Measurements from ENCODE around the gene ITGB1BP1.

ITGB1BP1 gene

DNA sequence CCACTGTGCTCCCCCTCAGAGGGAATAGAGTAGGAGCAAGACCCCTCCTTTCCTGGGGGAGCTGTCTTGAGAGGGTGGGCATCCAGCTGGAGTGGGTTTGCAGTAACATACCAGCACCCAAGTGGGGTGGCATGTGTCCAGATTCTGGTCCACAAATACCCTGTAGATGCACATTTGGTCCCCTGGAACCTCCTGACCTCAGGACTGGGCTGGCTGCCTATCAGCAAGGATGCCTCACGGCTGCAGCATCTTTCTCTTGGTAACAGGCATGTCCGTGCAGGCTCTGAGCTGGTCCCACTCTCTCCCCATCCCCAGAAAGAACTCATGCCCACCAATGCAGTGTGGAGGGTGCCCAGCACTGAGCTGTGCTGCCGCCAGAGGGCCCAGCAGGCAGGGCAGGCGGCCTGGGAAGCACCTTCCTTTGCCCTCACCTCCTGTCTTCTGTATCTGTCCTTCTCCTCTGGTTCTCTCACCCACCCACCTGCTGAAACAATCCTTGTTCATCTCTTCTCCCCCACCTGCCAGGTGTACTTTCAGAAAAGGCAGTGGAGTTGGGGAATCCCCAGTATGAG, 47.4 kb downstream of the ITGB1BP1 start:
- DNase-seq = no peak

DNA sequence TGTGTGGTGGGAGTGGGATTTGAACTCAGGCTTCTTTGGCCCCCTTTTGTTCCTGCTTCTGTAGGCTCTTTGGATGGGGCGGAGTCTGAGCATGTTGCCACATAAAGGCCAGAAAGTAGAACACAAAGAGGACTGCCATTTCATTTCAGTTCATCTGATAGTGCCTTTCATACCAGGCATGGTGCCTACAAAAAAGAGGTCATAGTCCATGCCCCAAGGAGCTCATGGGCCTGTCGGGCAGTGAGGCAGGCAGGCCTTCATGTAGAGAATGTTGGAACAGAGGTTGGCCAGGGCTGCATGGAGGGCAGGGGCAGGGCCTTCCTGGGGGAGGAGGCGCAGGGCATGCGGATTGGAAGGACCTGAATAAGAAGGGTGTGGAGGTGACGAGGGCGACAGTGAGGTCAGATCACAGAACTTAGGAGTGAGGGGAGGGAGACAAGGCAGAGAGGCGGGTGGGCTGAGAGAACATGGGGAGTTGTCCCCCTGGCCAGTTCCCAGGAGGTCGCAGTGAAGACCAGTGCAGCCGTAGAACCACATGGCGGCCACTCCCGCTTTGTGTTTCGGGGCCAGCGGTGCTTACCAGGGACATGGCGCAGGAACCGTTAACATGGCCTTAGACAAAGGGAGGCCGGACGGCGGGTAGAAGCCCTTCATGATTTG, 49.1 kb downstream of the ITGB1BP1 start:
- no peak for DNase-seq

DNA sequence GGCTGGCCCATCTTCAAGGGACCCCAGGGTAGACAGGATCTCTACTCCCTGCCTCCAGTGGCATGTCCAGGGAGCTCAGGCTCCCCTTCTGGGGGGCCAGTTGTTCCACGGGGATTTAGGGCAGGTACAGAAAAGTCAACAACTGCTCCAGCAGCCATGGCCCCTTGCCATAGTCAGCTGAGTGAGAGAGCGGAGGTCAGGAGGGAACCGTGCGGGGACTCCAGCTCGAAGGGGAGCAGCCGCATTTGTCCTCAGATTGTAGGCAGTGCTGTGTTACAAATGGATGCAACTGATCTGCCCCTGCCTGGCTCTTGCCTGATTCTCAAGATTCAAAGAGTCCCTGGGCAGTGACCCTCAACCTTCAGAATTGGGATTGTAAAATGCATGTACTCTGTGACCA, 49.9 kb downstream of the ITGB1BP1 start:
- DNase-seq = no peak

DNA sequence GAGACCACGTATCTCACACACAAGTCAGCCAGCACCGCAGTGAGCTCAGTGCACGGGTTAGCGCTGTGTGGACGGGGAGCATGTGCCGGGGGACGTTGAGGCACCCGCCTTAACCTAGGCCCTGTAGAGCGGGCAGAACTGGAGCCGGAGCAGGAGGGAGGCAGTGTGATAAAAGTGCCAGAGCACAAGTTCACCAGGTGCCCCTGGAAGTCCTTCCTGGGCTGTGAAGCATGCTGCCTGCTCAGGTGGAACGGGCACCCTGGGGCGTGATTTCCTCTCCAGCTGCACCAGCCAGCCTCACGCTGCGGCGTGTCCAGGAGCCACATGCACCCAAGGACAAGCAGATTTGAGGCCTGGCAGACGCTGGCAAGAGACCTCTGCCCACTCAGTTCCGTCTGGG, 50.3 kb downstream of the ITGB1BP1 start:
- DNase-seq = no peak

DNA sequence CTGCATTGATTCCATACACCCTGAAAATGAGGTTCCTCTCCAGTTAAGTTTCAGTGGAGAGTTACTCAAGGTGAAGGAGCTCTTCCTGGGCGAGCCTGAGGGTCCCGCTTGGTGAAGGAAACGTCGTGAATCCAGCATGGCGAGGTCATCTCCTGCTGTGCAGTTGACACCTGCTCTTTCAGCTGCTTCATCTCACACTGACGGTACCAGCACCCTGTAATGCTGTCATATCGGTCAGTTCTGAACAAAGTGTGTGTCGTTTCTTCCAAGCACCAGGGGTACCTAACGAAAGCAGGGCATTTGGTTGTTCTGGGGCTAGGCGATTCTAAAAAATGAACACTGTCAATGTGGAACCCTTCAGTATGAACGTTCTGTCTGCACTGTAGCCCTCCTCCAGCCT, 52.6 kb downstream of the ITGB1BP1 start:
- DNase-seq = no peak

DNA sequence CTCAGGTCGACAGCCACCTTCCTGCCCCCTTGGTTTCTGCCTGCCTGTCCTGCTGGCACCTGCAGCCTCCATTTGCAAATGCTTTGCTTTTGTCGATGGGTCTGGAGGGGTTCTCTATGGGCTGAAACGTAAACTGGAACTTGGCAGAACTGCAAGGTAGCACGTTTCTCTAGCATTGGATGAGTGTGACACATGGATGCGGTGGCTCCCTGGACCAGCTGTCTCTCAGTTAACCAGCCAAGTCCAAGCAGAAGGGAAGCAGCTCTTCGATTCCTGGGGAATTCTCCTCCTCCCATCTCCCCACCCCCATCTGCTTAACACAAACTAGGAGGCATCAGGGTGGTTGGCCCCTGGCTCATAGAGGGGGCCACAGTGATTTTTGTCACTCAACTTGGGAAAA, 57.3 kb downstream of the ITGB1BP1 start:
- no peak for DNase-seq

DNA sequence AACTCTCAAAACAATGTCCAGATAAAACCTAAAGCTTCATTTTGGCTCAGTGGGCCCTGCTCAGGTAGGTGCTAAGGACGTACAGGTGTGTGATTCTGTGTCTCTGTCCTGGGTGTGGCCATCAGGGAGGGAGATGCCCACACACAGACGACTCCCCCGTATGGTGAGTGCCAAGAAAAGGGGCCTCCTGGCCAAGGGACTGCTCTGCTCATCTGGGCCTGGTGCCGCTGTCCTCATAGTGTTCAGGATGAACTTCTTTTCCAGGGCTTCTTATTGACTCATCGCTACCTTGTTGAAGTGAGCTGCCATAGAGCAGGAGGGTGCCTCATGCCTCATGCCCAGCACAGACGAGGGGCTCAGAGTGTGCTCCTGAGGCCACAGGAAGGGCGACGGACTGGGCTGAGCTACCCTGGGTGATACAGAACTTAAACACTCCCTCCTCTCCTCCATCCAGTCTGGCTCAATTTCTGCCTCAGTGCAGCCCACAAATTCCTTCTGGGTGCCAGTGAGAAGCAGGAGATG, 57.8 kb downstream of the ITGB1BP1 start:
- no peak for DNase-seq

DNA sequence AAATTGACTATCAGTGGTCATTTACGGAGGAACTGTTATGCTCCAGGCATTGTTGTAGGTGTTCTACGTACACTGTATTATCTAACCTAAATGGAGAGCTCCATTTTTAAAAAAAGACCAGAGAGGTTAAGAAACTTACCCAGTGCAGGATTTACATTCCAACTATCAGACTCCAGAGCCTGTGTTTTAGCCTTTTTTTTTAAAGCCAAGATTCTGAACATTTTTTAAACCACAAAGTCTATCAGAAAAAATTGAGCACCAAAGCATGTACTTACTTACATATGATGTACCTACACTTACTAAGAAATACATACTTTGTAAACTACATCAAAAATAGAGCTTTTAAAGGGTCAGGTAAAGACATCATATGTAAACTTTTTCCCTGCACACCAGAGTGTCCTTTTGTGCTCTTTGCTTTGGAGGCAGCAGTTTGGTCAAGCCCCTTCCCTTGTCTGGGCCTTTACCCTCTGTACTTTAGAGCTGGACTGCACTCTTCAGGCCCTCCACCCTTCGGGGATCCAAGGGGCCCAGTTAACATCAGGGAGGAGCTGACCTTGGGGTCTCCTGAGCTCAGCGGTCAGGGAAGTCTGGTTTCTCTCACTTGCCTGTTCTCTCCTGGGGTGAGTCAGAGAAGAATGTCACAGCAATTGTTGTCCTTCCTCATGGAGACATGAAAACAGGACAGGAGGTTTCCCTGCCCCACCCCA, 58.4 kb downstream of the ITGB1BP1 start:
- DNase-seq = no peak

DNA sequence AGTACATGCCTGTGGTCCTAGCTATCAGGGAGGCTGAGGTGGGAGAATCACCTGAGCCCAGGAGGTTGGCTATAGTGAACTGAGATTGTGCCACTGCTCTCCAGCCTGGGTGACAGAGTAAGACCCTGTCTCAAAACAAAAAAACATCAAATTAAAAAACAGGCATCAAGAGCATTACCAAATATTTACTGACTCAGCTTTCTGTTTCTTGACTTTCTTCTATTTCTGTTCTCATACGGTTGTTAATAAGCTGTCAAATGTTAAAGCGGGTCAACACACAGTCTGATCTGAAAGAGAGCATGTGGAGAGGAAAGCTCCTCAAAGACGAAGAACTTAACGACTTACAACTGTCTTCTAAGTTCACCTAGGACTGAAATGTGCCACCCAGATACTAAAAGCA, 59.0 kb downstream of the ITGB1BP1 start:
- no peak for DNase-seq

DNA sequence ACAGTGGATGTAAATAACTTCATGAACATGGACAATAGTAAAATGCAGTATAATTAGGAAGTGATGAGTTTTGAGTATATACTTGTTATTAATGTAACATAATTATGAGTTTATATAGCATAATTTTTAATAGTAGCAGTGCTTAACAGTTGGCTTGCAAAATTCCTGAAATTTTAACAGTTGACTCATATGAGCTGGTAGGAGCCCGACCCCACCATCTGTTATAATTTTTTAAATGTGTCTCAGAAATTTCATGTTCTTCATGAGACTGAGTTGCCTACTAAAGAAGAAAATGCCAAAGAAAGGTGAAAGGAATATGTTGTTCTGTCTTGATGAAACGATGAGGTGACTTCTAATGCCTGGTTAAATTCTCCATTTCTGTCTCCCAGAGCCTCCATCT, 62.6 kb downstream of the ITGB1BP1 start:
- no peak for DNase-seq

DNA sequence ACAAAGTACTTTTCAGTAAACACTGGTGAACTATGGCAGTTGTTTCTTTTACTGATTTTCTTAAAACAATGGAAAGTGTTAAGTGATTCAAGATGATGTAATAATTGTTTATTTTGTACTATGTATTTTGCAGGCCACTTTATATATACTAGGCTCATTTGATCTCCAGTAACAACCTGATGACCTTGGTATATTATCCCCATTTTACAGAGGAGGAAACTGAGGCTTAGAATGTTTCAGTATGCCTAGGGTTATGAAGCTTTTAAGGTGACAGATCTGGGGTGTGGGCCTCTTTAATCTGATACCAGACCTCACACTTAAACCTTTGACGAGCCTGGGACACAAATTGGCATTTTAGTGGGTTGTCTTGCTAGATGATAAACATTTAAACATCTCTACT, 63.2 kb downstream of the ITGB1BP1 start:
- no peak for DNase-seq

DNA sequence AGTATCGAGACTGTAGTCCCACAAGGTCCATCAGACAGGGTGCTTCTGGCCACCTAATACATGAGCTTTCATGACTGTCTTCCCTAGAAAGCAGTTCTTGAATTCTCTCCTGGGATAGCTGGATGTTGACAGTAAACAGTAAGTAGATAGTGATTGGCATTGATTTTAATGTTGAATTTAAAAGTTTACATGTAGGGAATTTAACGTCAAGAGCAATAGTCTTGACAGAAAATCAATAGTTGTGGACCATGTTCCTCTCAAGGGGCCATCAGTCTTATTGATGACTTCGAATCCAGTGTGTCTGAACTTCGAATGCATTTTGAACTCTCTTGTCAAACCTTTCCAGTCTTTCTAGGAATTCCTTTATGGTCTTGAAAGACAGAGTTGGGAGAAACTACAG, 63.9 kb downstream of the ITGB1BP1 start:
- DNase-seq = no peak

DNA sequence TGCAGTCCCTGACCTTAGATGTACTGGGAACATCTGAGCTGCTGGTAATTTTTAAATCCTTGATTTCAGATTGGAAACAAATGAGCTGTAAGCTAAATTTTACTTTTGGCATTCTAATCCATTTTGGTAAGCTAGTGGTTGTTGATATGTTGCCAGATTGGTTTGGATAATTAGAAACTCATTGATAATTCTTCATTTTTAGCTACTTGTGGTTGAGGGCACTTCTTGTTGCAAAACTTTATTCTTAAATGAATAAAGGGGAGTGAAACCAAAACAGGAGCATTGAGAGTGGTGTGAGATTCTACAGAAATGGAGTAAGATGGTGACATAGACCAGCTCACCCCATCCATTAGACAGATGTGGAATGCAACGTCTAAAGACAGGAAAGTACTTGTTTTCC, 64.5 kb downstream of the ITGB1BP1 start:
- DNase-seq = no peak

DNA sequence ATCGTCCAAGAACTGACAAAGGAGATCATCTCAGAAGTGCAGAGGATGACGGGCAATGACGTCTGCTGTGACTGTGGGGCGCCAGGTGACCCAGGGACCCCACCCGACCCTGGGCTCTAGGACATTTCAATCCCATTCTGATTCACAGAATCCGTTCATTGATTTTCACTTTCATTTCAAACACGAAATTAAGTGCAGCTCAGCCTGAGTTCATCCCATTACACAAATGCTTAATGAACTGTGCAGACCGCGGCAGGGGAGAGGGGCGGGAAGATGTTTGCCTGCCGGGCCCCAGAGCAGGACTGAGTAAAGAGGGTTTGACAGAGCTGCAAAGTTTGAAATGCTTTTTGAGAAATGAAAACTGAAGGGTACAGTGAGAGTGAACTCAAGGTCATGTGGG, 67.1 kb downstream of the ITGB1BP1 start:
- no peak for DNase-seq

DNA sequence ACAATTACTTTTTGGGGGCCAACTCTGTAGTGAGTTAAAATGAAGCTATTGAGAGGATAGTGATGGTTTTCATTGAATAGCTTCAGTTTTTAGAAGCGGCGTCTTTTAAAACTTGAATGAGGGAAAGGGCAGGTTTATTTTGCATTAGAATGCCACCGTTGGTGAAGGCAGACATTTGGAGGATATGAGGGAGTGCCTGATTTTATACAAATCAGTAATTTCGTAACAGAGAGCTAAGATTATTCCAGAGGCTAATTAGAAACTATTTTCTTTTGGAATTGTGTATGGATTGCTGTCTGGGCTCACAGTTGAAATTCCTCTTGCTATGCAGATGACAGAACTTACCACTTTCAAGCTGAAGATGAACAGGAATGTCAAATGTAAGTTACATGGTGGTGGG, 67.6 kb downstream of the ITGB1BP1 start:
- no peak for DNase-seq

DNA sequence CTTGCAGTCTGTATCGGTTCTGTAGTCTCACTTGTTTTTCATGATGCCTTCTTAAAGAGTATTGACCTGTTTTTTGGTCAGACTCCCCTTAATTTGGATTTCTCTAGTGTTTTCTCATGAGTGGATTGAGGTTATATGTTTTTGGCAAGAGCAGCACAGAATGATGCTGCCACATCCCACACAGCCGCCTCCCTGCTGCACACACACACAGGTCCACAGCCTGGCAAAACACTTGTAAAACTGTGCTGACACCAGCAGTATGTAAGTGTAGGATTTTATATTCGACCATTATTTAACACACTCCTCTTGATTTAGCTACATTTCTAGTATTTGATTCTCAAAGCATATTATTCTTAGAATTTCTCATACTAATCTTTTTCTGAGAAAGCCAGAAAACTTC, 68.1 kb downstream of the ITGB1BP1 start:
- DNase-seq = no peak

DNA sequence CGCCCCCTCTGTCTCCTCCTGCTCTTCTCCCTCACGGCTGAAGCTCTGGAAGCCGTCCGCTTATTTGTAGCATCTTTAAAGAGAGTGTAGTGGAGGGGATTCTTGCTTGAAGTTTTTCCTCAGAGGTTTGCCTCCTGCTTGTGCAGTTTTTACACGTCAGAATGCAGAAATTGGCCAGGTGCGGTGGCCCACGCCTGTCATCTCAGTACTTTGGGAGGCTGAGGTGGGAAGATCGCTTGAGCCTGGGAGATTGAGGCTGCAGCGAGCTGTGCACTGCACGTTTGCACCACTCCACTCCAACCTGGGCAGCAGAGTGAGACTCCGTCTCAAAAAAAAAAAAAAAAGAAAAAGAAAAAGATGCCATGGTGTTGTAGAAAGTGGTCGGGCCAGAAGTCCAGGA, 69.0 kb downstream of the ITGB1BP1 start:
- no peak for DNase-seq

All from activated effector memory CD4-positive, alpha-beta T cell treated with anti-CD3 and anti-CD28 coated beads, Interleukin-2, amount 50 U/mL, for 16 hours (primary cell).